ENCODE results near the gene CCDC14.
"Not testable (repeated sequence)": the region's sequence is repeated elsewhere in the genome, so short reads cannot be mapped to it uniquely, and the experiment has no call there.

CCDC14 gene

GRCh38 chr3:123966799-123967198, 5.8 kb upstream of the CCDC14 start:
- DNase-seq, result not testable (repeated sequence)

- DNase-seq, result not testable (repeated sequence)
These were observed 3.8 kb upstream of the CCDC14 start for GRCh38 chr3:123964793-123965192.

- DNase-seq, result no peak
These were observed 453 bp upstream of the CCDC14 start for GRCh38 chr3:123961508-123961856.

GRCh38 chr3:123953735-123954134, 7.3 kb downstream of the CCDC14 start:
- no peak for DNase-seq

GRCh38 chr3:123952844-123953520, 8.0 kb downstream of the CCDC14 start:
- DNase-seq, result no peak

GRCh38 chr3:123951522-123952447, 9.2 kb downstream of the CCDC14 start:
- DNase-seq, result no peak

- no peak for DNase-seq
These were observed 11.4 kb downstream of the CCDC14 start for GRCh38 chr3:123949641-123950040.

- no peak for DNase-seq
These were observed 12.6 kb downstream of the CCDC14 start for GRCh38 chr3:123948449-123948848.

- DNase-seq, result no peak
These were observed 13.5 kb downstream of the CCDC14 start for GRCh38 chr3:123947482-123947881.

GRCh38 chr3:123941542-123941941, 19.5 kb downstream of the CCDC14 start:
- no peak for DNase-seq

GRCh38 chr3:123941121-123941520, 19.9 kb downstream of the CCDC14 start:
- DNase-seq, result no peak

GRCh38 chr3:123939706-123940105, 21.3 kb downstream of the CCDC14 start:
- no peak for DNase-seq

GRCh38 chr3:123936400-123936799, 24.6 kb downstream of the CCDC14 start:
- DNase-seq, result no peak

GRCh38 chr3:123935830-123936229, 25.2 kb downstream of the CCDC14 start:
- DNase-seq, result no peak

GRCh38 chr3:123934250-123934649, 26.8 kb downstream of the CCDC14 start:
- no peak for DNase-seq

- DNase-seq, result no peak
These were observed 30.6 kb downstream of the CCDC14 start for GRCh38 chr3:123930445-123930844.

GRCh38 chr3:123929325-123929724, 31.7 kb downstream of the CCDC14 start:
- DNase-seq, result no peak

GRCh38 chr3:123926396-123926795, 34.6 kb downstream of the CCDC14 start:
- no peak for DNase-seq

- no peak for DNase-seq
These were observed 40.2 kb downstream of the CCDC14 start for GRCh38 chr3:123920868-123921267.

- no peak for DNase-seq
These were observed 40.6 kb downstream of the CCDC14 start for GRCh38 chr3:123920383-123920782.

- DNase-seq, result no peak
These were observed 41.7 kb downstream of the CCDC14 start for GRCh38 chr3:123919353-123919752.

GRCh38 chr3:123914829-123915228, 46.2 kb downstream of the CCDC14 start:
- DNase-seq, result no peak

- no peak for DNase-seq
These were observed 51.2 kb downstream of the CCDC14 start for GRCh38 chr3:123909785-123910184.

GRCh38 chr3:123907720-123908119, 53.3 kb downstream of the CCDC14 start:
- no peak for DNase-seq

Measured in NK-92 treated with Interleukin-12 subunit alpha and Interleukin-12 subunit beta, amount 100 ng/mL, for 24 hours (cell line).